ENCODE measurements around the gene NUDT1.
A peak's percentile ranks its signal among the peaks of the same experiment; 100 is the strongest.

The NUDT1 gene

GRCh38 chr7:2220954-2221353 is 21.1 kb upstream of the NUDT1 start:
- H3K27ac ChIP-seq: no peak overlapping the region
- no peak for DNase-seq (ENCODE audit: low read depth, low spot score)

GRCh38 chr7:2222516-2222915 is 19.5 kb upstream of the NUDT1 start:
- no peak overlapping the region for H3K27ac ChIP-seq
- no peak for DNase-seq (ENCODE audit: low read depth, low spot score)

- DNase-seq (ENCODE audit: low read depth, low spot score): no peak
- H3K27ac ChIP-seq: no peak overlapping the region
Measured at GRCh38 chr7:2223321-2223720, 18.7 kb upstream of the NUDT1 start.

GRCh38 chr7:2224491-2224928 is 17.5 kb upstream of the NUDT1 start:
- H3K27ac ChIP-seq: peak overlapping the region; percentile 87
- DNase-seq (ENCODE audit: low read depth, low spot score): no peak

- peak overlapping the region; percentile 87 for H3K27ac ChIP-seq
Measured at GRCh38 chr7:2224934-2225333, 17.1 kb upstream of the NUDT1 start.

GRCh38 chr7:2225336-2225735 is 16.7 kb upstream of the NUDT1 start:
- H3K27ac ChIP-seq: peak overlapping the region; percentile 87
- peak; percentile 59 for DNase-seq (ENCODE audit: low read depth, low spot score)

More at GRCh38 chr7:2224934-2225333, 17.1 kb upstream of the NUDT1 start:
- DNase-seq (ENCODE audit: low read depth, low spot score): peak; percentile 16

GRCh38 chr7:2225830-2226229 is 16.2 kb upstream of the NUDT1 start:
- no peak for DNase-seq (ENCODE audit: low read depth, low spot score)
- peak overlapping the region; percentile 87 for H3K27ac ChIP-seq

GRCh38 chr7:2227699-2228098 is 14.3 kb upstream of the NUDT1 start:
- H3K27ac ChIP-seq: no peak overlapping the region
- DNase-seq (ENCODE audit: low read depth, low spot score): no peak

- no peak overlapping the region for H3K27ac ChIP-seq
- no peak for DNase-seq (ENCODE audit: low read depth, low spot score)
Measured at GRCh38 chr7:2228921-2229320, 13.1 kb upstream of the NUDT1 start.

GRCh38 chr7:2229467-2229866 is 12.6 kb upstream of the NUDT1 start:
- no peak for DNase-seq (ENCODE audit: low read depth, low spot score)

GRCh38 chr7:2230226-2230625 is 11.8 kb upstream of the NUDT1 start:
- no peak for DNase-seq (ENCODE audit: low read depth, low spot score)
- no peak overlapping the region for H3K27ac ChIP-seq

More at GRCh38 chr7:2229467-2229866, 12.6 kb upstream of the NUDT1 start:
- no peak overlapping the region for H3K27ac ChIP-seq

GRCh38 chr7:2230882-2231281 is 11.1 kb upstream of the NUDT1 start:
- H3K27ac ChIP-seq: no peak overlapping the region

GRCh38 chr7:2231992-2232765 is 9.8 kb upstream of the NUDT1 start:
- no peak for DNase-seq (ENCODE audit: low read depth, low spot score)
- peak overlapping the region; percentile 10 for H3K27ac ChIP-seq

More at GRCh38 chr7:2230882-2231281, 11.1 kb upstream of the NUDT1 start:
- no peak for DNase-seq (ENCODE audit: low read depth, low spot score)

- DNase-seq (ENCODE audit: low read depth, low spot score): peak; percentile 20
Measured at GRCh38 chr7:2232766-2233520, 9.1 kb upstream of the NUDT1 start, which contains the start of gene MAD1L1. Gene MAD1L1, minus strand, starts transcription at chr7:2232945. Its CDS starts 2,812 bp downstream, at chr7:2230133.

GRCh38 chr7:2233926-2234325 is 8.1 kb upstream of the NUDT1 start:
- DNase-seq (ENCODE audit: low read depth, low spot score): no peak
- no peak overlapping the region for H3K27ac ChIP-seq

More at GRCh38 chr7:2232766-2233520, 9.1 kb upstream of the NUDT1 start, which contains the start of gene MAD1L1:
- H3K27ac ChIP-seq: peak within 1 kb of the TSS; percentile 10

- DNase-seq (ENCODE audit: low read depth, low spot score): peak; percentile 45
- H3K27ac ChIP-seq: peak overlapping the region; percentile 74
Measured at GRCh38 chr7:2237109-2237602, 4.9 kb upstream of the NUDT1 start.

- no peak overlapping the region for H3K27ac ChIP-seq
Measured at GRCh38 chr7:2239242-2239641, 2.8 kb upstream of the NUDT1 start.

GRCh38 chr7:2242541-2243429 is 759 bp downstream of the NUDT1 start:
- DNase-seq (ENCODE audit: low read depth, low spot score): no peak
- no peak overlapping the region for H3K27ac ChIP-seq

More at GRCh38 chr7:2239242-2239641, 2.8 kb upstream of the NUDT1 start:
- no peak for DNase-seq (ENCODE audit: low read depth, low spot score)

- no peak overlapping the region for H3K27ac ChIP-seq
- DNase-seq (ENCODE audit: low read depth, low spot score): no peak
Measured at GRCh38 chr7:2243458-2243857, 1.4 kb downstream of the NUDT1 start.

All from epithelial cell of prostate (primary cell).